Measurements from ENCODE around the gene SURF1. TPM values are rescaled to one million over a fixed set of nuclear protein-coding genes. Genes with fewer than 3 reads are reported as not detected.

Gene SURF1
- total RNA-seq, 1 donor from 2014 or later, result 42.9 TPM

DNA sequence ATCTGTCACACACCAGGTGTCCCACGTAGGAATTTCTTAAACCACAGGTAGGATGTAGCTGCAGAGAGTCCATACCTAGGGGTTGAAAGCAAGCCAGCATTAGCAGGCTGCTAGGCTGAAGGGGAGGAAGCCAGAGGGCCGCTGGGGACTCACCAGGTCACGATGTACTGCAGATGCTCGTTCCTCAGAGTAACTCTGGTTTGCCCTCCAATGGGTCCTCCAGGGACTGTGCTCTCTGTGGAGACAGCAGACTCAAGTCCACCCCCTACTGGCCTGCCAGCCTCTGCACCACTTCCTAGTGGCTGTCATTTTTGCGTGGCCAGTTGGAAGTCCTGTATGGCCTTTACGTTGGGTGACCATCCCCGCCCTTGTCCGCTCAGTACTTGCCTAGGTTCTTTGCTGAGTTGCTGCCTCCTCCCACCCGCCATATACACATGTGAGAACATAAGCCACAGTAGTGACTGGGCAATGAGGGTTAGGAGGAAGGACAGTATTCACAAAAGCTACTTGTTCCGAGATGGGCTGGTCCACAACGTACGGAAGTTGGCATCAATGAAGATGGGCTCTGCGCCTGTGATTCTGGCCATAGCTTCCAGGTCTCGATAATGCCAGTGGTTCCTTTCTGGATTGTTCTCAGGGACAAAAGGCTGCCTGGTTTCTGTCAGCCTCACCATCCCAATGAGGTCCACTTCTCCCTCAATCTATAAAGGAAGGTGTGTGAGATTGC lies 4.2 kb downstream of the SURF1 start:
- Mint-ChIP-seq H3K4me3 (ENCODE audit: low read depth) (no peak overlapping the region), H3K27ac (peak overlapping the region; percentile 80), H3K4me1 (ENCODE audit: low read depth) (peaks cover 17% of the 10 kb centered on the region), H3K27me3 (no peaks in the 10 kb centered on the region), H3K36me3 (ENCODE audit: insufficient read depth) (peaks cover 27% of the 10 kb centered on the region), H3K9me3 (ENCODE audit: low read depth) (no peaks in the 10 kb centered on the region)
- TF ChIP-seq, protein P1, sequence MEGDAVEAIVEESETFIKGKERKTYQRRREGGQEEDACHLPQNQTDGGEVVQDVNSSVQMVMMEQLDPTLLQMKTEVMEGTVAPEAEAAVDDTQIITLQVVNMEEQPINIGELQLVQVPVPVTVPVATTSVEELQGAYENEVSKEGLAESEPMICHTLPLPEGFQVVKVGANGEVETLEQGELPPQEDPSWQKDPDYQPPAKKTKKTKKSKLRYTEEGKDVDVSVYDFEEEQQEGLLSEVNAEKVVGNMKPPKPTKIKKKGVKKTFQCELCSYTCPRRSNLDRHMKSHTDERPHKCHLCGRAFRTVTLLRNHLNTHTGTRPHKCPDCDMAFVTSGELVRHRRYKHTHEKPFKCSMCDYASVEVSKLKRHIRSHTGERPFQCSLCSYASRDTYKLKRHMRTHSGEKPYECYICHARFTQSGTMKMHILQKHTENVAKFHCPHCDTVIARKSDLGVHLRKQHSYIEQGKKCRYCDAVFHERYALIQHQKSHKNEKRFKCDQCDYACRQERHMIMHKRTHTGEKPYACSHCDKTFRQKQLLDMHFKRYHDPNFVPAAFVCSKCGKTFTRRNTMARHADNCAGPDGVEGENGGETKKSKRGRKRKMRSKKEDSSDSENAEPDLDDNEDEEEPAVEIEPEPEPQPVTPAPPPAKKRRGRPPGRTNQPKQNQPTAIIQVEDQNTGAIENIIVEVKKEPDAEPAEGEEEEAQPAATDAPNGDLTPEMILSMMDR (IDR thresholded peaks at IDR 0.05; ENCODE audit: unreplicated experiment), result peak; percentile 57
- DNase-seq (ENCODE audit: low spot score, unreplicated experiment), result no peak

DNA sequence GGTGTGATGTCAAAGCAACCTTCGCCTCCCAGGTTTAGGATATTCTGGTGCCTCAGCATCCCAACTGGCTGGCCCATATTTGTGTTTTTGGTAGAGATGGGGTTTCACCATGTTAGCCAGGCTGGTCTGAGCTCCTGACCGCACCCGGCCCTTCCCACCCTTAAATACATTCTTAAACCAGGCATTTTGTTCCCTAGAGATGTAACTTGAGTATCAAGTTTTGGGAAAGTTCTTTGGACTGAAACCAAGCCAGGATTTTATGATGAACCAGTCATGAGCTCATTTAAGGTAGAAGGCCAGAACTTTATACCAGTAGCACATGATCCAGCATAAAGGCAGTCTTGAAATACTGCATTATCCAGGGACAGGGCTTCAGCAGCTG lies 4.8 kb downstream of the SURF1 start:
- TF ChIP-seq, protein P1 (IDR thresholded peaks at IDR 0.05; ENCODE audit: unreplicated experiment), result no peak
- peaks cover 21% of the 10 kb centered on the region for H3K4me1 Mint-ChIP-seq (ENCODE audit: low read depth)
- DNase-seq (ENCODE audit: low spot score, unreplicated experiment), result no peak
- peaks cover 27% of the 10 kb centered on the region for H3K36me3 Mint-ChIP-seq (ENCODE audit: insufficient read depth)
- no peaks in the 10 kb centered on the region for H3K27me3 Mint-ChIP-seq
- no peak overlapping the region for H3K4me3 Mint-ChIP-seq (ENCODE audit: low read depth)
- H3K9me3 Mint-ChIP-seq (ENCODE audit: low read depth), result no peaks in the 10 kb centered on the region
- H3K27ac Mint-ChIP-seq, result no peak overlapping the region

DNA sequence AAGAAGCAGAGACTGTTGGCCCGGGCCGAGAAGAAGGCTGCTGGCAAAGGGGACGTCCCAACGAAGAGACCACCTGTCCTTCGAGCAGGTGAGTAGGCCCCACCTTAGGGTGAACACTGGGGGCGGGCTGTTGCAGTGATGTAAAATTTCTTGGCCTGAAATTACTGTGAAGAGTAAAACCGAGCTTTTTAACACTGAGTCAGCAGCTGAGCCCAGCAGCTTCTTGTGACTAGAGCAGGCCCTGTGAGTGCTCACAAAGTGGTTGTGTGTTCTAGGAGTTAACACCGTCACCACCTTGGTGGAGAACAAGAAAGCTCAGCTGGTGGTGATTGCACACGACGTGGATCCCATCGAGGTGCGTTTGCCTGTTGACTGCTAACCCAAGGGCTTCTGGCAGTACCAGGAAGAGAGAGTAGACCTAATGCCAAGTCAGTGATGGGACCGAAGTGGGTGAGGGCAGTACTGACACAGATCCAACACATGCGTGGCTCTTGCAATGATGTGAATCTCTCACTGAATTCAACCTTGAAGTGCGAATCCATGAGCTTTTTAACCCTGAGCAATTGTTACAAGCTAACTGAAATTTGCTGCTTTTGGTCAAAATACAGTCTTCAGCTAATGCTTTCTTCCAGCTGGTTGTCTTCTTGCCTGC lies 6.2 kb downstream of the SURF1 start:
- Mint-ChIP-seq H3K4me3 (ENCODE audit: low read depth) (peak overlapping the region; percentile 100), H3K27me3 (no peaks in the 10 kb centered on the region), H3K36me3 (ENCODE audit: insufficient read depth) (peaks cover 27% of the 10 kb centered on the region), H3K4me1 (ENCODE audit: low read depth) (peaks cover 24% of the 10 kb centered on the region), H3K9me3 (ENCODE audit: low read depth) (no peaks in the 10 kb centered on the region), H3K27ac (peak overlapping the region; percentile 100)
- TF ChIP-seq, protein P1 (IDR thresholded peaks at IDR 0.05; ENCODE audit: unreplicated experiment), result no peak
- no peak for DNase-seq (ENCODE audit: low spot score, unreplicated experiment)

DNA sequence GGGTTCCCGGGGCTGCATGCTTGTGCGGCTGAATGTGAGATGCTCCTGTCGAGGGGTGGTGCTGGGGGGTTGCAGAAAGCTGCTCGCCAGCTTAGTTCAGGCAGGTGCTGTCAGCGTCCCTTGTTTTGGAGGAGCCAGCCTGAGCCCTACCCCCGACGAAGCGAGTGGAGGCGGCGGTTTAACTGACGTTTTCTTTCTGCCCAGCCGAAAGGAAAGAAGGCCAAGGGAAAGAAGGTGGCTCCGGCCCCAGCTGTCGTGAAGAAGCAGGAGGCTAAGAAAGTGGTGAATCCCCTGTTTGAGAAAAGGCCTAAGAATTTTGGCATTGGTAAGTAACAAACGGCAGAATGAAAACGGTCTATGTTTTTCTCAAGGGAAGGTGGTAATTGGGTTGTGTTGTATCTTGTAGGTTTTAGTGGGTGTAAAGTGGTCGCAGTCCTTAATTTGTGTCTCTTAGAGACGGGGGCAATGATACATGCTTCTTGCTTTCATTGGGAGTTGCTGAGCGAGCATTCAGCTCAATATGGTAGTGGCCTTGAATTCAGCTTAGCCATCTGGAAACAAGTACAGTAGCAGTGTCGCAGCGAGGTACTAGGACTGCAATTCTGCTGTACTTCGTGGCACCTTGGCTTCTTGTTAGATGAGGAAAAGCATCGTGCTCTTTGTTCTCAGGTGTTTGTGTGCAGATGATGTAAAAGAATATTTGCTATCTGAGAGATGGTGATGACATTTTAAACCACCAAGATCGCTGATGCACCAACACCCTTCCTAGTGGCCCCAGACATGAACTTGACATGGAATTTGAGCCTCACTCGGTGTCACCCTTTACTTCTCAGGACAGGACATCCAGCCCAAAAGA lies 7.3 kb downstream of the SURF1 start:
- Mint-ChIP-seq H3K4me3 (ENCODE audit: low read depth) (peak overlapping the region; percentile 100), H3K4me1 (ENCODE audit: low read depth) (peaks cover 24% of the 10 kb centered on the region), H3K36me3 (ENCODE audit: insufficient read depth) (peaks cover 27% of the 10 kb centered on the region), H3K27me3 (no peaks in the 10 kb centered on the region), H3K9me3 (ENCODE audit: low read depth) (no peaks in the 10 kb centered on the region), H3K27ac (peak overlapping the region; percentile 100)
- no peak for DNase-seq (ENCODE audit: low spot score, unreplicated experiment)
- TF ChIP-seq, protein P1 (IDR thresholded peaks at IDR 0.05; ENCODE audit: unreplicated experiment), result no peak
